DND-41 (cell line): Measurements from ENCODE around the gene FRMPD4.

Experiments
- ATAC-seq: fragments of 200-7000 bp; cut with Tn5 transposase; 3 replicates; pipeline ENCODE4 v1.9.1; 2021; ENCODE audit warnings: low read depth; ENCODE audit not compliant: insufficient read depth
- DNase-seq: peaks from one replicate; pipeline ENCODE4 v3.0.0-alpha.2; 2020
- H2AFZ ChIP-seq: 2 replicates; pipeline ENCODE4 v1.6.0; 2012; ENCODE audit warnings: low read depth, low read length
- H3K27ac ChIP-seq: 2 replicates; pipeline ENCODE4 v1.5.1; 2012; ENCODE audit warnings: low read length, inconsistent platforms
- H3K27me3 ChIP-seq: fragments of 200-600 bp; sonication (generic); 2 replicates; pipeline ENCODE4 v1.6.0; 2012; ENCODE audit warnings: low read length, mild to moderate bottlenecking, inconsistent platforms; ENCODE audit not compliant: insufficient read depth, poor library complexity
- H3K36me3 ChIP-seq: 2 replicates; pipeline ENCODE4 v1.5.1; 2012; ENCODE audit warnings: low read length, inconsistent platforms; ENCODE audit not compliant: insufficient read depth
- H3K4me1 ChIP-seq: 2 replicates; pipeline ENCODE4 v1.5.1; 2012; ENCODE audit warnings: mild to moderate bottlenecking, low read length; ENCODE audit not compliant: insufficient read depth
- H3K4me2 ChIP-seq: 2 replicates; pipeline ENCODE4 v1.6.0; 2012; ENCODE audit warnings: mild to moderate bottlenecking, moderate library complexity, low read length, inconsistent platforms; ENCODE audit not compliant: insufficient read depth
- H3K4me3 ChIP-seq, 2 experiments: fragments of 200-600 bp in 1 of 2; shearing (Covaris generic) in 1 of 2; 2 replicates each; pipeline ENCODE4 v1.5.1; 2012 to 2016; ENCODE audit warnings: inconsistent platforms in 2 of 2, low read length in 2 of 2, mild to moderate bottlenecking in 2 of 2, low read depth in 1 of 2, moderate library complexity in 1 of 2
- H3K79me2 ChIP-seq: 2 replicates; pipeline ENCODE4 v1.6.0; 2012; ENCODE audit warnings: low read length, inconsistent platforms; ENCODE audit not compliant: insufficient read depth
- H3K9ac ChIP-seq: 2 replicates; pipeline ENCODE4 v1.6.0; 2012; ENCODE audit warnings: low read depth, mild to moderate bottlenecking, inconsistent platforms, low read length, moderate library complexity
- H3K9me3 ChIP-seq: 2 replicates; pipeline ENCODE4 v1.5.1; 2012; ENCODE audit warnings: low read length, moderate library complexity, mild to moderate bottlenecking, inconsistent platforms; ENCODE audit not compliant: insufficient read depth, severe bottlenecking
- H4K20me1 ChIP-seq: 2 replicates; pipeline ENCODE4 v1.6.0; 2012; ENCODE audit warnings: low read length; ENCODE audit not compliant: insufficient read depth
- CTCF ChIP-seq: IDR thresholded peaks from 2 replicates; pipeline ENCODE4 v1.5.1; 2012; ENCODE audit warnings: borderline replicate concordance, low read length, moderate library complexity, mild to moderate bottlenecking; ENCODE audit not compliant: poor library complexity, severe bottlenecking; ENCODE audit errors: extremely low read depth
- EZH2 ChIP-seq: IDR thresholded peaks from 3 replicates; pipeline ENCODE4 v1.6.1; 2012; ENCODE audit warnings: borderline replicate concordance, low read depth, mild to moderate bottlenecking, moderate library complexity, low read length, inconsistent platforms; ENCODE audit not compliant: severe bottlenecking

FRMPD4 gene

DNA sequence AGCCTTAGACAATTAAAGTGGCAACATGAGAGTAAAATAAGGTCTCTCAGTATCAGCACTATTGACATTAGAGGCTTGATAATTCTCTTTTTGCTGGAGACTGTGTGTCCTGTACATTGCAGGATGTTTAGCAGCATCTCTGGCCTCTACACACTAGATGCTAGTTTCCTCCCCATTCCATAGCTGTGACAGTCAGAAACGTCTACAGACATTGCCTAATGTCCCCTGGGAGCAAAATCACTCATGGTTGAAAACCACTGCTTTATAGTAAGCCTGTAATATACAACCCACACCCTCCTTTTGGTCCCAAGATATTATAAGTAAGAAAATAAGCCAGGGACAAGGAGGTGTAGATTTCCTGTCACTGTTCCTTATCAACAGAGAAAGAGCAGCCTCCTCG, 166.0 kb downstream of the FRMPD4 start:
- H3K4me3 ChIP-seq = no peak overlapping the region
- no peak overlapping the region for H3K27ac ChIP-seq
- H3K79me2 ChIP-seq = no peaks in the 10 kb centered on the region
- H3K4me1 ChIP-seq = no peaks in the 10 kb centered on the region
- no peak overlapping the region for H3K4me2 ChIP-seq
- H4K20me1 ChIP-seq = no peaks in the 10 kb centered on the region
- H3K36me3 ChIP-seq = no peaks in the 10 kb centered on the region
- no peaks in the 10 kb centered on the region for H3K27me3 ChIP-seq
- no peak for DNase-seq
- H3K9ac ChIP-seq = no peak overlapping the region
- no peak for TF ChIP-seq CTCF
- no peak for TF ChIP-seq EZH2
- ATAC-seq = no peak
- no peaks in the 10 kb centered on the region for H3K9me3 ChIP-seq
- no peak overlapping the region for H2AFZ ChIP-seq

DNA sequence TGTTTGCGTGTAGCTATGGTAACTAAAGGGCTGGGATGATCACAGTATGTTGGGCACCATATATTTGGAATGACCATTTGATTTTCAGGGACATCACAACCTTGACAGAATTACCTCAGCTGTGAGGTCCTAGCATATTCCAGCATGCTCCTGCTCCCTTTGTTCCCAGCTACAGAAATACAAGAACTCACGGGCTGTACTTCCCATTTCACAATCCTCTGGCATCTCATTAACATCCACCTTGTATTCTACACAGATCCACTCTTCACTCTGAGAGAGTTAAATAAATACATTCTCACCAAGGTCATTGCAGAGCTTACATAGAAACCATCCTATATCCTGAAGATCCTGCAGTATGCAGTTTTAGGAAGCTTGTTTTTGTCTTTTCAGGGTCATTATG, 169.7 kb downstream of the FRMPD4 start:
- DNase-seq (no peak), ATAC-seq (no peak)
- H4K20me1 ChIP-seq = no peaks in the 10 kb centered on the region
- no peak overlapping the region for H3K4me2 ChIP-seq
- H3K4me3 ChIP-seq = no peak overlapping the region
- no peak for TF ChIP-seq CTCF
- TF ChIP-seq EZH2 = no peak
- no peaks in the 10 kb centered on the region for H3K36me3 ChIP-seq
- no peaks in the 10 kb centered on the region for H3K9me3 ChIP-seq
- no peak overlapping the region for H3K27ac ChIP-seq
- H2AFZ ChIP-seq = no peak overlapping the region
- no peaks in the 10 kb centered on the region for H3K79me2 ChIP-seq
- no peak overlapping the region for H3K9ac ChIP-seq
- no peaks in the 10 kb centered on the region for H3K27me3 ChIP-seq
- no peaks in the 10 kb centered on the region for H3K4me1 ChIP-seq

DNA sequence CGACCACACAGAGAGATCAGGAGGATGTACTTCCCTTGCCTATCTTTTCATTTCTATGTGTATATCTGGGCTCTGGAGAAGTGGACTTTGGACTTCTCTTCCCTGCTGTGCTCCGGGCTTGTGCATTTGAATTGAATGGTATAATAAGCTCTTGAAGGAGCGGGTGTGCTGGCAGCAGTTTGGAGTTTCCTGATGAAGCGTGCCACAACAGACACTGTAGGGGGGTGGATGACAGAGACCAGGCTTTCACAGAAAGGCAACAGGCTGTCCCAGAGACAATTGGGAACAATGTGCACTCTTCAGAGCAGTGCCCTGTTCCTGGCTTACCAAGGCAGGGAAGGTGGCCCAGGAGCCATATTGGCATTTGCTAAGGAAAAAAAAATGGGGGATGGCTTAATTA, 170.1 kb downstream of the FRMPD4 start:
- H2AFZ ChIP-seq = no peak overlapping the region
- TF ChIP-seq EZH2 (no peak), CTCF (no peak)
- H3K4me2 ChIP-seq = no peak overlapping the region
- no peaks in the 10 kb centered on the region for H3K9me3 ChIP-seq
- no peaks in the 10 kb centered on the region for H4K20me1 ChIP-seq
- DNase-seq = no peak
- no peaks in the 10 kb centered on the region for H3K27me3 ChIP-seq
- no peak overlapping the region for H3K9ac ChIP-seq
- H3K4me1 ChIP-seq = no peaks in the 10 kb centered on the region
- no peak for ATAC-seq
- H3K27ac ChIP-seq = no peak overlapping the region
- no peaks in the 10 kb centered on the region for H3K79me2 ChIP-seq
- no peak overlapping the region for H3K4me3 ChIP-seq
- H3K36me3 ChIP-seq = no peaks in the 10 kb centered on the region

GRCh38 chrX:12309040-12309743, 170.9 kb downstream of the FRMPD4 start:
- Histone ChIP-seq H3K4me3 (no peak overlapping the region), H3K36me3 (no peaks in the 10 kb centered on the region), H3K9ac (no peak overlapping the region), H3K9me3 (no peaks in the 10 kb centered on the region), H4K20me1 (no peaks in the 10 kb centered on the region), H2AFZ (no peak overlapping the region), H3K4me2 (no peak overlapping the region), H3K27me3 (no peaks in the 10 kb centered on the region), H3K27ac (no peak overlapping the region), H3K4me1 (no peaks in the 10 kb centered on the region), H3K79me2 (no peaks in the 10 kb centered on the region)
- DNase-seq (no peak), ATAC-seq (no peak)
- TF ChIP-seq EZH2 (no peak), CTCF (no peak)
